GM19452 (cell line): ENCODE results near the gene FER.
"Not testable (repeated sequence)": the region's sequence is repeated elsewhere in the genome, so short reads cannot be mapped to it uniquely, and the experiment has no call there.

Source experiments
- ATAC-seq: cut with Tn5 transposase; IDR thresholded peaks from one replicate; pipeline ENCODE4 v1.9.1; 2021; ENCODE audit not compliant: unreplicated experiment

The FER gene

GRCh38 chr5:108869066-108869465 is 121.4 kb downstream of the FER start:
- ATAC-seq: no peak

GRCh38 chr5:108876451-108876850 is 128.8 kb downstream of the FER start:
- ATAC-seq: no peak

- no peak for ATAC-seq
These were observed 131.1 kb downstream of the FER start for GRCh38 chr5:108878756-108879155.

- no peak for ATAC-seq
These were observed 133.4 kb downstream of the FER start for GRCh38 chr5:108881133-108881532.

- ATAC-seq: no peak
These were observed 137.0 kb downstream of the FER start for GRCh38 chr5:108884736-108885135.

- ATAC-seq: no peak
These were observed 150.6 kb downstream of the FER start for GRCh38 chr5:108898257-108898656.

GRCh38 chr5:108898707-108899106 is 151.0 kb downstream of the FER start:
- no peak for ATAC-seq

GRCh38 chr5:108899244-108899643 is 151.5 kb downstream of the FER start:
- ATAC-seq: not testable (repeated sequence)

- ATAC-seq: no peak
These were observed 153.0 kb downstream of the FER start for GRCh38 chr5:108900668-108901067.

GRCh38 chr5:108905805-108906204 is 158.1 kb downstream of the FER start:
- ATAC-seq: no peak

GRCh38 chr5:108910627-108911026 is 162.9 kb downstream of the FER start:
- no peak for ATAC-seq

- ATAC-seq: peak; percentile 80
These were observed 163.4 kb downstream of the FER start for GRCh38 chr5:108911055-108911454.

- no peak for ATAC-seq
These were observed 169.9 kb downstream of the FER start for GRCh38 chr5:108917596-108917995.

- no peak for ATAC-seq
These were observed 172.1 kb downstream of the FER start for GRCh38 chr5:108919591-108920326.

- no peak for ATAC-seq
These were observed 176.8 kb downstream of the FER start for GRCh38 chr5:108924457-108924961.

GRCh38 chr5:108925073-108925472 is 177.4 kb downstream of the FER start:
- no peak for ATAC-seq

GRCh38 chr5:108930107-108930506 is 182.4 kb downstream of the FER start:
- ATAC-seq: no peak

- ATAC-seq: no peak
These were observed 187.9 kb downstream of the FER start for GRCh38 chr5:108935611-108936010.

GRCh38 chr5:108937221-108937620 is 189.5 kb downstream of the FER start:
- no peak for ATAC-seq

GRCh38 chr5:108940506-108940905 is 192.8 kb downstream of the FER start:
- no peak for ATAC-seq

GRCh38 chr5:108941746-108942145 is 194.0 kb downstream of the FER start:
- no peak for ATAC-seq

GRCh38 chr5:108942701-108943100 is 195.0 kb downstream of the FER start:
- no peak for ATAC-seq

GRCh38 chr5:108945094-108945493 is 197.4 kb downstream of the FER start:
- ATAC-seq: no peak
